HepG2 (cell line): Measurements from ENCODE around the gene DENND2A. TPM values are rescaled to one million over a fixed set of nuclear protein-coding genes. Genes with fewer than 3 reads are reported as not detected.

Source experiments
- ATF6 ChIP-seq: sonication (generic); formaldehyde crosslinking; conservative IDR thresholded peaks from 2 replicates; pipeline ENCODE4 v1.4.0; 2020; ENCODE audit warnings: missing genetic modification reagents
- GLMP ChIP-seq: sonication (generic); formaldehyde crosslinking; IDR thresholded peaks from 2 replicates; pipeline ENCODE4 v1.9.0; 2021; ENCODE audit warnings: missing genetic modification reagents, mild to moderate bottlenecking, borderline replicate concordance
- HNRNPL ChIP-seq: fragments of 200-400 bp; formaldehyde crosslinking; IDR thresholded peaks from 2 replicates; pipeline ENCODE4 v1.6.1; 2017; ENCODE audit warnings: mild to moderate bottlenecking, low read depth, low read length
- HOXA9 ChIP-seq: sonication (generic); formaldehyde crosslinking; IDR thresholded peaks from 2 replicates; pipeline ENCODE4 v1.8.1; 2022; ENCODE audit warnings: missing genetic modification reagents, mild to moderate bottlenecking, moderate library complexity, borderline replicate concordance
- IRF1 ChIP-seq: sonication (generic); formaldehyde crosslinking; IDR thresholded peaks from 2 replicates; pipeline ENCODE4 v1.4.0; 2020; ENCODE audit warnings: low read depth, mild to moderate bottlenecking, missing genetic modification reagents
- PHB2 ChIP-seq: fragments of 450-650 bp; IDR thresholded peaks from 2 replicates; pipeline ENCODE4 v1.6.1; 2018; ENCODE audit not compliant: partially characterized antibody
- POGZ ChIP-seq: sonication (generic); formaldehyde crosslinking; IDR thresholded peaks from 2 replicates; pipeline ENCODE4 v1.4.0; 2020; ENCODE audit warnings: mild to moderate bottlenecking, missing genetic modification reagents
- RAD21 ChIP-seq: fragments of 450-650 bp; formaldehyde crosslinking; IDR thresholded peaks from 2 replicates; pipeline ENCODE4 v1.5.0; 2020; ENCODE audit warnings: mild to moderate bottlenecking
- STAT5B ChIP-seq: sonication (generic); formaldehyde crosslinking; IDR thresholded peaks from 2 replicates; pipeline ENCODE4 v1.4.0; 2020; ENCODE audit warnings: missing genetic modification reagents
- TBP ChIP-seq: sonication (generic); formaldehyde crosslinking; IDR thresholded peaks from 2 replicates; pipeline ENCODE4 v1.5.0; 2020; ENCODE audit warnings: missing genetic modification reagents
- TFE3 ChIP-seq: IDR thresholded peaks from 2 replicates; pipeline ENCODE4 v1.6.1; 2016
- YEATS4 ChIP-seq: sonication (generic); formaldehyde crosslinking; IDR thresholded peaks from 2 replicates; pipeline ENCODE4 v1.4.0; 2020; ENCODE audit warnings: missing genetic modification reagents, borderline replicate concordance
- ZNF235 ChIP-seq: sonication (generic); formaldehyde crosslinking; IDR thresholded peaks from 2 replicates; pipeline ENCODE4 v1.8.1; 2023; ENCODE audit warnings: mild to moderate bottlenecking, missing genetic modification reagents, borderline replicate concordance
- ZNF33A ChIP-seq: sonication (generic); formaldehyde crosslinking; IDR thresholded peaks from 2 replicates; pipeline ENCODE4 v1.5.1; 2020; ENCODE audit warnings: missing genetic modification reagents, mild to moderate bottlenecking, moderate library complexity, borderline replicate concordance
- ZNF496 ChIP-seq: sonication (generic); formaldehyde crosslinking; IDR thresholded peaks from 2 replicates; pipeline ENCODE4 v1.8.1; 2023; ENCODE audit warnings: mild to moderate bottlenecking, moderate library complexity, missing genetic modification reagents; ENCODE audit not compliant: insufficient replicate concordance
- ZNF768 ChIP-seq: sonication (generic); formaldehyde crosslinking; IDR thresholded peaks from 2 replicates; pipeline ENCODE4 v1.4.0; 2020; ENCODE audit warnings: missing genetic modification reagents
- polyA plus RNA-seq, 8 experiments: library from polyadenylated mRNA; depleted of rRNA in 3 of 8; stranded (reverse) in 7 of 8; unstranded in 1 of 8; fragments of >200 nt; fragmentation: Illumina TruSeq in 4 of 8; extraction: Trizol in 4 of 8; gene quantifications; 2 replicates each; pipeline versions ENCODE4 v1.2.1 to v1.2.3, GENCODE V29; 2011 to 2016; ENCODE audit warnings: low read depth in 4 of 8, missing spikeins in 1 of 8, mixed read lengths in 1 of 8; ENCODE audit not compliant: insufficient read depth in 1 of 8
- total RNA-seq, 5 experiments: library from RNA; depleted of rRNA; stranded (reverse); fragments of >200 nt; fragmentation: Illumina TruSeq; extraction: Trizol; gene quantifications; 2 replicates each; pipeline ENCODE4 v1.2.3, GENCODE V29; 2016; ENCODE audit warnings: low read depth in 1 of 5
- TF ChIP-seq, protein P1 (sequence below): sonication (generic); formaldehyde crosslinking; IDR thresholded peaks from 2 replicates; pipeline ENCODE4 v1.4.0; 2020; ENCODE audit warnings: missing genetic modification reagents
- TF ChIP-seq, protein P2 (sequence below): IDR thresholded peaks from 2 replicates; pipeline ENCODE4 v1.4.0; 2020; ENCODE audit warnings: mild to moderate bottlenecking, missing genetic modification reagents

Gene DENND2A
- total and polyA plus RNA-seq, 2 of the 13 experiments (the other 11 are each of a cell fraction or from before 2014, with no cell fraction given): not detected

DNA sequence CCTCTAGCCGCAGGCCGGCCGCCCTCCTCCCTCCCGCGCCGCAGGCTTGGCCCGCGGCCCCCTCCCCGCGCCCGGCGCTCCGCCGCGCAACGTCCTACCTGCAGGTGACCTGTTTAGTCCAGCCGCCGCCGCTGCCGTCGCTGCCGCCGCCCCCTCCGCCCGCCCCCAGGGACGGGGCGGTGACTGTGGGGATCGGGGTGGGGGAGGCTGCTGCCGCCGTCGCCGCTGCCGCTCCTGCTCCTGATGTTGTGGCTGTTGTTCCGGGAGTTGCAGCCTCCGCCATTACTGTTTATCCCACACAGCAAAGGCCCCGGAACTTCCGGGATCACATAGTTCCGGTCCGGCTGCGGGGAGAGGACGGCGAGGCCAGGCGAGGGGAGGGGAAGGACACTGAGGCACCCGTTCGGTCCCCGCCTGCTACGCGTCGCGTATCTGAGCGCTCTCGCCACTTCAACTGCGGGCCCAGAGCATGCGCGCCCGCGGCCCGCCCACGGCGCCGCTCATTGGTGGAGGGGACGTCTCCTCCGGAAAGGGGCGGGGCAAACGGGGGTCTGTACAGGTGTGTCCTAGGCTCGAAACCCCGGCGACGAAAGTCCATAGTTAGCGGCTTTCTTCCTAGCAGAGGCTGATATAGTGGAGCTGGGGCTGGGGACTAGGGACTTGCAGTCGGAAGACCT lies 161.4 kb downstream of the DENND2A start, which contains the start of gene MKRN1 (continued):
- TF ChIP-seq GLMP (CRISPR knock-in tag) (no peak), ATF6 (CRISPR knock-in tag) (peak; percentile 49; the same call in 1 of the 2 replicates), HOXA9 (CRISPR knock-in tag) (no peak; the same call in 1 of the 2 replicates), ZNF496 (CRISPR knock-in tag) (no peak), ZNF235 (CRISPR knock-in tag) (no peak), YEATS4 (0 out of 2 replicates have a peak, but pooled peaks have one; percentile 50), STAT5B (CRISPR knock-in tag) (no peak), ZNF768 (CRISPR knock-in tag) (no peak), ZNF33A (CRISPR knock-in tag) (no peak), RAD21 (CRISPR knock-in tag) (peak; percentile 6; the same call in 1 of the 2 replicates), TBP (CRISPR knock-in tag) (no peak), HNRNPL (no peak), POGZ (CRISPR knock-in tag) (peak; percentile 54; the same call in 1 of the 2 replicates), IRF1 (CRISPR knock-in tag) (no peak), PHB2 (no peak), TFE3 (no peak; the same call in 1 of the 2 replicates)
- TF ChIP-seq, protein P1, sequence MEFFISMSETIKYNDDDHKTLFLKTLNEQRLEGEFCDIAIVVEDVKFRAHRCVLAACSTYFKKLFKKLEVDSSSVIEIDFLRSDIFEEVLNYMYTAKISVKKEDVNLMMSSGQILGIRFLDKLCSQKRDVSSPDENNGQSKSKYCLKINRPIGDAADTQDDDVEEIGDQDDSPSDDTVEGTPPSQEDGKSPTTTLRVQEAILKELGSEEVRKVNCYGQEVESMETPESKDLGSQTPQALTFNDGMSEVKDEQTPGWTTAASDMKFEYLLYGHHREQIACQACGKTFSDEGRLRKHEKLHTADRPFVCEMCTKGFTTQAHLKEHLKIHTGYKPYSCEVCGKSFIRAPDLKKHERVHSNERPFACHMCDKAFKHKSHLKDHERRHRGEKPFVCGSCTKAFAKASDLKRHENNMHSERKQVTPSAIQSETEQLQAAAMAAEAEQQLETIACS (CRISPR knock-in tag): no peak
- TF ChIP-seq, protein P2, sequence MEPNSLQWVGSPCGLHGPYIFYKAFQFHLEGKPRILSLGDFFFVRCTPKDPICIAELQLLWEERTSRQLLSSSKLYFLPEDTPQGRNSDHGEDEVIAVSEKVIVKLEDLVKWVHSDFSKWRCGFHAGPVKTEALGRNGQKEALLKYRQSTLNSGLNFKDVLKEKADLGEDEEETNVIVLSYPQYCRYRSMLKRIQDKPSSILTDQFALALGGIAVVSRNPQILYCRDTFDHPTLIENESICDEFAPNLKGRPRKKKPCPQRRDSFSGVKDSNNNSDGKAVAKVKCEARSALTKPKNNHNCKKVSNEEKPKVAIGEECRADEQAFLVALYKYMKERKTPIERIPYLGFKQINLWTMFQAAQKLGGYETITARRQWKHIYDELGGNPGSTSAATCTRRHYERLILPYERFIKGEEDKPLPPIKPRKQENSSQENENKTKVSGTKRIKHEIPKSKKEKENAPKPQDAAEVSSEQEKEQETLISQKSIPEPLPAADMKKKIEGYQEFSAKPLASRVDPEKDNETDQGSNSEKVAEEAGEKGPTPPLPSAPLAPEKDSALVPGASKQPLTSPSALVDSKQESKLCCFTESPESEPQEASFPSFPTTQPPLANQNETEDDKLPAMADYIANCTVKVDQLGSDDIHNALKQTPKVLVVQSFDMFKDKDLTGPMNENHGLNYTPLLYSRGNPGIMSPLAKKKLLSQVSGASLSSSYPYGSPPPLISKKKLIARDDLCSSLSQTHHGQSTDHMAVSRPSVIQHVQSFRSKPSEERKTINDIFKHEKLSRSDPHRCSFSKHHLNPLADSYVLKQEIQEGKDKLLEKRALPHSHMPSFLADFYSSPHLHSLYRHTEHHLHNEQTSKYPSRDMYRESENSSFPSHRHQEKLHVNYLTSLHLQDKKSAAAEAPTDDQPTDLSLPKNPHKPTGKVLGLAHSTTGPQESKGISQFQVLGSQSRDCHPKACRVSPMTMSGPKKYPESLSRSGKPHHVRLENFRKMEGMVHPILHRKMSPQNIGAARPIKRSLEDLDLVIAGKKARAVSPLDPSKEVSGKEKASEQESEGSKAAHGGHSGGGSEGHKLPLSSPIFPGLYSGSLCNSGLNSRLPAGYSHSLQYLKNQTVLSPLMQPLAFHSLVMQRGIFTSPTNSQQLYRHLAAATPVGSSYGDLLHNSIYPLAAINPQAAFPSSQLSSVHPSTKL (CRISPR knock-in tag): peak; percentile 32
